Mesenteric fat pad (tissue), 1 donor: Measurements from ENCODE around the gene KLB. TPM values are rescaled to one million over a fixed set of nuclear protein-coding genes. Genes with fewer than 3 reads are reported as not detected.
"Not testable (repeated sequence)": the region's sequence is repeated elsewhere in the genome, so short reads cannot be mapped to it uniquely, and the experiment has no call there.

Source experiments
- DNase-seq: peaks from one replicate; pipeline ENCODE4 v3.0.0-alpha.2; 2020; ENCODE audit warnings: low spot score
- long read RNA-seq: library from polyadenylated mRNA; unstranded; transcript quantifications from one replicate; pipeline ENCODE4 v2.0.0, GENCODE V29; 2020
- total RNA-seq: library from RNA; stranded (reverse); fragmentation: NEBNext Ultra II Directional; extraction: Animal tissue kit (Norgen Biotek cat#: 25700); gene quantifications from one replicate; pipeline ENCODE4 v1.2.1, GENCODE V29; 2021
- donor health status: DM: yes; HTN: yes; CAD: no.

Gene KLB
- total RNA-seq, result 7.4 TPM
- long read RNA-seq, full-length matches to known transcripts, result 8 of 23 reads
- long read RNA-seq, partial matches to known transcripts, result 14 of 23 reads
- long read RNA-seq, other reads (novel, unspliced or antisense), result 1 of 23 reads

- no peak for DNase-seq
Observed at GRCh38 chr4:39406763-39407583, at the start of gene KLB. Gene KLB (plus strand): TSS chr4:39406930. CDS start chr4:39406950, 20 bp downstream.

GRCh38 chr4:39357002-39357401 lies 49.7 kb upstream of the KLB start:
- DNase-seq, result no peak

GRCh38 chr4:39360611-39361010 lies 46.1 kb upstream of the KLB start:
- DNase-seq, result not testable (repeated sequence)

GRCh38 chr4:39362827-39363226 lies 43.9 kb upstream of the KLB start:
- DNase-seq, result no peak

- no peak for DNase-seq
Observed at GRCh38 chr4:39363773-39364393, 42.8 kb upstream of the KLB start.

- no peak for DNase-seq
Observed at GRCh38 chr4:39365360-39365759, 41.4 kb upstream of the KLB start.

- peak; percentile 97 for DNase-seq
Observed at GRCh38 chr4:39365830-39366771, 40.6 kb upstream of the KLB start, which contains the start of gene RFC1. Gene RFC1 (minus strand): TSS chr4:39366362. CDS start chr4:39366241, 121 bp downstream.

GRCh38 chr4:39367166-39367565 lies 39.6 kb upstream of the KLB start:
- no peak for DNase-seq

GRCh38 chr4:39369301-39369700 lies 37.4 kb upstream of the KLB start:
- no peak for DNase-seq

- DNase-seq, result not testable (repeated sequence)
Observed at GRCh38 chr4:39371209-39371608, 35.5 kb upstream of the KLB start.

- DNase-seq, result no peak
Observed at GRCh38 chr4:39375478-39375877, 31.3 kb upstream of the KLB start.

GRCh38 chr4:39383690-39384089 lies 23.0 kb upstream of the KLB start:
- no peak for DNase-seq

GRCh38 chr4:39384563-39384962 lies 22.2 kb upstream of the KLB start:
- DNase-seq, result no peak

- no peak for DNase-seq
Observed at GRCh38 chr4:39390603-39391002, 16.1 kb upstream of the KLB start.

GRCh38 chr4:39394706-39395105 lies 12.0 kb upstream of the KLB start:
- DNase-seq, result no peak

- not testable (repeated sequence) for DNase-seq
Observed at GRCh38 chr4:39401640-39402039, 5.1 kb upstream of the KLB start.

GRCh38 chr4:39407584-39407885 lies 805 bp downstream of the KLB start:
- DNase-seq, result no peak

GRCh38 chr4:39410415-39410814 lies 3.7 kb downstream of the KLB start:
- no peak for DNase-seq

- DNase-seq, result not testable (repeated sequence)
Observed at GRCh38 chr4:39411561-39411960, 4.8 kb downstream of the KLB start.

GRCh38 chr4:39415678-39416283 lies 9.1 kb downstream of the KLB start:
- no peak for DNase-seq

- DNase-seq, result no peak
Observed at GRCh38 chr4:39422247-39422646, 15.5 kb downstream of the KLB start.
